ENCODE results near the gene STK10. TPM values are rescaled to one million over a fixed set of nuclear protein-coding genes. Genes with fewer than 3 reads are reported as not detected.

The STK10 gene
- total and polyA plus RNA-seq, 9 of the 15 experiments (the other 6 are each of a cell fraction or from before 2014, with no cell fraction given) = 0.30 to 6.7 (median 2.4) TPM

DNA sequence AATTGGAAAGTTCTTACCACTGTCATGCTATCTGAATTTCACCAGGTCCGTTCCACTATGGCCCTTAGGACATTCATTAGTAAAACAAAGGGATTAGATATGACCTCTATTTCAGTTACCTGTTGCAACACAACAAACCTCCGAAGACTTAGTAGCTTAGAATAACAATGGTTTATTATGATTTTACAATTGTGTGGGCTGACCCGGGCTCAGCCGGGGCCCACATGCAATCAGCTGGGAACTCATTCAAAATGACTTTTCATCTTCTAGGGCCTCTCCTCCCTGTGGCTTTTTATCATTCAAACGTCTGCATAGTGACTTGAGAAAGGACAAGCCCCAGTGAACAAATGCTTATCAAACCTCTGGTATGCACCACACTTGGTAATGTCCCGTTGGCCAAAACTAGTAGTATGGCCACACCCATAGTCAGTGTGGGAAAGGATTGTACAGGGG lies 179.3 kb downstream of the STK10 start:
- ChIA-PET POLR2A (interaction anchor here (1.1 kb wide), 1 partner anchor 20 kb away, joined by 3 read pairs; no protein-coding TSS in a partner anchor), CTCF (ENCODE audit: low intra/inter-chr PET ratio) (interaction anchor here (0.5 kb wide), 1 partner anchor 40 kb away, joined by 4 read pairs; no protein-coding TSS in a partner anchor)
- BruUV-seq (replicated peaks) = no TSS peak
- Histone ChIP-seq H4K20me1 (replicated peaks; ENCODE audit: control insufficient read depth, insufficient read depth, low read length) (peaks cover 6% of the 10 kb centered on the region), H3K9ac (ENCODE audit: insufficient read depth in 1 of 2, low read depth in 2 of 2, low read length in 2 of 2) (no peak overlapping the region), H3K9me1 (ENCODE audit: control insufficient read depth, insufficient read depth, low read length) (no peaks in the 10 kb centered on the region), H3K79me2 (ENCODE audit: control insufficient read depth, insufficient read depth, low read length) (peaks cover 34% of the 10 kb centered on the region), H3K4me3 (no peak overlapping the region), H3K4me2 (ENCODE audit: insufficient read depth, low read length) (peak overlapping the region; percentile 39; the same call in 1 of the 2 replicates), H3K27me3 (ENCODE audit: control insufficient read depth in 2 of 2, insufficient read depth in 2 of 2, low read length in 2 of 2) (no peaks in the 10 kb centered on the region), H3K9me3 (replicated peaks; ENCODE audit: control insufficient read depth, insufficient read depth, low read depth, low read length) (no peaks in the 10 kb centered on the region), H2AFZ (ENCODE audit: low read depth, low read length) (no peak overlapping the region), H3K27ac (ENCODE audit: extremely low read depth, low read depth, low read length) (peak overlapping the region; percentile 37; the same call in 1 of the 3 replicates), H3K36me3 (ENCODE audit: control insufficient read depth, insufficient read depth, low read length) (no peaks in the 10 kb centered on the region), H3K4me1 (replicated peaks in 1 of 2; ENCODE audit: control insufficient read depth in 2 of 2, insufficient read depth in 2 of 2, low read length in 2 of 2) (peaks cover 19 to 24% of the 10 kb centered on the region in 2 experiments; a peak in 4 of 5 replicates)
- FAIRE-seq = peak; percentile 82
- DNase-seq (ENCODE audit: extremely low read depth in 1 of 4, low spot score in 3 of 4) = peak in 3 of 4 experiments; percentile 12 to 80 (median 62)
- ATAC-seq = peak; percentile 16
- intact Hi-C loops (cut with micrococcal nuclease) = loop anchor here (5.0 kb wide), 1 partner anchor 56 kb away; no protein-coding TSS in a partner anchor
- in situ Hi-C loops (cut with MboI) = no loop called here
- WGBS (ENCODE audit: insufficient coverage, low coverage, missing lambda C conversion rate) = 1% methylated on average over 6 of the region's 6 CpGs
- TF ChIP-seq NFE2 (IDR thresholded peaks at IDR 0.05; ENCODE audit: low read depth) = peak; percentile 50; the same call in 1 of the 2 replicates
- no peak for TF ChIP-seq HNRNPLL (IDR thresholded peaks at IDR 0.05; ENCODE audit: low read depth, low read length, poor library complexity, severe bottlenecking)
- no peak for TF ChIP-seq ERF (CRISPR knock-in tag; IDR thresholded peaks at IDR 0.05)
- no peak for TF ChIP-seq KDM2B (CRISPR knock-in tag; IDR thresholded peaks at IDR 0.05)
- TF ChIP-seq NUFIP1 (IDR thresholded peaks at IDR 0.05; ENCODE audit: partially characterized antibody) = no peak
- TF ChIP-seq, protein P1, sequence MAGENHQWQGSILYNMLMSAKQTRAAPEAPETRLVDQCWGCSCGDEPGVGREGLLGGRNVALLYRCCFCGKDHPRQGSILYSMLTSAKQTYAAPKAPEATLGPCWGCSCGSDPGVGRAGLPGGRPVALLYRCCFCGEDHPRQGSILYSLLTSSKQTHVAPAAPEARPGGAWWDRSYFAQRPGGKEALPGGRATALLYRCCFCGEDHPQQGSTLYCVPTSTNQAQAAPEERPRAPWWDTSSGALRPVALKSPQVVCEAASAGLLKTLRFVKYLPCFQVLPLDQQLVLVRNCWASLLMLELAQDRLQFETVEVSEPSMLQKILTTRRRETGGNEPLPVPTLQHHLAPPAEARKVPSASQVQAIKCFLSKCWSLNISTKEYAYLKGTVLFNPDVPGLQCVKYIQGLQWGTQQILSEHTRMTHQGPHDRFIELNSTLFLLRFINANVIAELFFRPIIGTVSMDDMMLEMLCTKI (IDR thresholded peaks at IDR 0.05; ENCODE audit: partially characterized antibody) = no peak
- no peak for TF ChIP-seq ZNF79 (CRISPR knock-in tag; IDR thresholded peaks at IDR 0.05; ENCODE audit: low read depth)
- TF ChIP-seq ATF1 (CRISPR knock-in tag; IDR thresholded peaks at IDR 0.05) = no peak
- 0 out of 2 replicates have a peak, but pooled peaks have one; percentile 27 for TF ChIP-seq ATF1 (tag; IDR thresholded peaks at IDR 0.05)
- TF ChIP-seq TCF3 (CRISPR knock-in tag; IDR thresholded peaks at IDR 0.05) = peak; percentile 68
- TF ChIP-seq, protein P2, sequence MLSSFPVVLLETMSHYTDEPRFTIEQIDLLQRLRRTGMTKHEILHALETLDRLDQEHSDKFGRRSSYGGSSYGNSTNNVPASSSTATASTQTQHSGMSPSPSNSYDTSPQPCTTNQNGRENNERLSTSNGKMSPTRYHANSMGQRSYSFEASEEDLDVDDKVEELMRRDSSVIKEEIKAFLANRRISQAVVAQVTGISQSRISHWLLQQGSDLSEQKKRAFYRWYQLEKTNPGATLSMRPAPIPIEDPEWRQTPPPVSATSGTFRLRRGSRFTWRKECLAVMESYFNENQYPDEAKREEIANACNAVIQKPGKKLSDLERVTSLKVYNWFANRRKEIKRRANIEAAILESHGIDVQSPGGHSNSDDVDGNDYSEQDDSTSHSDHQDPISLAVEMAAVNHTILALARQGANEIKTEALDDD (IDR thresholded peaks at IDR 0.05) = peak; percentile 95
- TF ChIP-seq MAZ (CRISPR knock-in tag; conservative IDR thresholded peaks at IDR 0.05 in 1 of 2, IDR thresholded peaks at IDR 0.05 in 1 of 2) = 0 out of 4 replicates have a peak, but pooled peaks of 1 of the 2 experiments have one; percentile 17
- TF ChIP-seq PYGO2 (tag; IDR thresholded peaks at IDR 0.05) = no peak
- no peak for TF ChIP-seq NFIX (CRISPR knock-in tag; IDR thresholded peaks at IDR 0.05; ENCODE audit: low read depth)
- TF ChIP-seq TAF15 (IDR thresholded peaks at IDR 0.05; ENCODE audit: low read depth, low read length) = no peak
